ENCODE measurements around the gene MFN1. TPM values are rescaled to one million over a fixed set of nuclear protein-coding genes. Genes with fewer than 3 reads are reported as not detected.

MFN1 gene
- total RNA-seq, 1 donor, result 70.4 TPM

- TF ChIP-seq CTCF (IDR thresholded peaks at IDR 0.05; ENCODE audit: insufficient read depth, low read depth, low read length), result no peak
- no peak for DNase-seq (ENCODE audit: low read depth)
- H3K4me3 ChIP-seq (ENCODE audit: low read depth, low read length), result no peak overlapping the region
These were observed 56.8 kb downstream of the MFN1 start for GRCh38 chr3:179404307-179404706.

DNA sequence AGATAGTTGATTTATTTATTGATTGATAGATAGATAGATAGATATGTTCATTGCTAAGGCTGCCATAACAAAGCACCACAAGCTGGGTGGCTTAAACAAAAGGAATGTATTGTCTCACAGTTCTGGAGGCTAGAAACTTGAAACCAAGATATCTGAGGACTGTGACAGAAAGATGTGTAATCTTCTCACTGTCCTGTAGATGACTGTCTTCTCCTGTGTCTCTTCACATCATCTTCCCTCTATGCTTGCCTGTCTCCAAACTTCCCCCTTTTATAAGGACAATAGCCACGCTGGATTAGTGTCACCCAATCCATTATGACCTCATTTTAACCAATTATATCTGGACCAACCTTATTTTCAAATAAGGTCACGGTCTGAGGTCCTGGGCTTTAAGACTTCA, 62.8 kb downstream of the MFN1 start:
- no peak overlapping the region for H3K4me3 ChIP-seq (ENCODE audit: low read depth, low read length)
- DNase-seq (ENCODE audit: low read depth), result no peak
- TF ChIP-seq CTCF (IDR thresholded peaks at IDR 0.05; ENCODE audit: insufficient read depth, low read depth, low read length), result no peak

GRCh38 chr3:179410999-179411398, 63.5 kb downstream of the MFN1 start:
- no peak overlapping the region for H3K4me3 ChIP-seq (ENCODE audit: low read depth, low read length)

GRCh38 chr3:179414804-179415203, 67.3 kb downstream of the MFN1 start:
- H3K4me3 ChIP-seq (ENCODE audit: low read depth, low read length), result no peak overlapping the region
- no peak for DNase-seq (ENCODE audit: low read depth)
- TF ChIP-seq CTCF (IDR thresholded peaks at IDR 0.05; ENCODE audit: insufficient read depth, low read depth, low read length), result no peak

More at GRCh38 chr3:179410999-179411398, 63.5 kb downstream of the MFN1 start:
- no peak for TF ChIP-seq CTCF (IDR thresholded peaks at IDR 0.05; ENCODE audit: insufficient read depth, low read depth, low read length)
- DNase-seq (ENCODE audit: low read depth), result no peak

DNA sequence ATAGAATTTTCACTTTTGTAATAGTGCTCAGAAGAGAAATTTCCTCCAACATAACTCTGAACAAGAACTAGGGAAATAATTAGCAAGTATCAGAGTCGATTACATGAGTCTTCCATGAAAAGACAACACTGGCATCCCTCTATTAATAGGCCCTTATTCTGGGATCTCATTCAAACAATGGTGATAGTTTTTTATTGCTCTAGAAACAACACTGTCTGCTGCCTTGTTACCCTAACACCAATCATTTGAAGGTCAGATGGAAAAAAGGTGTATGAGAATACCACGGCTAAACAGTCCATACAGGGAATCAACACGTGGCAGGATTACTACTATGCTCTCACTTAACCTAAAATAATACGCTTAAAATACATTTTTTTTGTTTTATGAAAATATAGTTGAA, 67.9 kb downstream of the MFN1 start:
- no peak for TF ChIP-seq CTCF (IDR thresholded peaks at IDR 0.05; ENCODE audit: insufficient read depth, low read depth, low read length)
- H3K4me3 ChIP-seq (ENCODE audit: low read depth, low read length), result no peak overlapping the region
- DNase-seq (ENCODE audit: low read depth), result no peak

GRCh38 chr3:179416681-179417080, 69.2 kb downstream of the MFN1 start:
- no peak for DNase-seq (ENCODE audit: low read depth)
- no peak for TF ChIP-seq CTCF (IDR thresholded peaks at IDR 0.05; ENCODE audit: insufficient read depth, low read depth, low read length)
- no peak overlapping the region for H3K4me3 ChIP-seq (ENCODE audit: low read depth, low read length)

DNA sequence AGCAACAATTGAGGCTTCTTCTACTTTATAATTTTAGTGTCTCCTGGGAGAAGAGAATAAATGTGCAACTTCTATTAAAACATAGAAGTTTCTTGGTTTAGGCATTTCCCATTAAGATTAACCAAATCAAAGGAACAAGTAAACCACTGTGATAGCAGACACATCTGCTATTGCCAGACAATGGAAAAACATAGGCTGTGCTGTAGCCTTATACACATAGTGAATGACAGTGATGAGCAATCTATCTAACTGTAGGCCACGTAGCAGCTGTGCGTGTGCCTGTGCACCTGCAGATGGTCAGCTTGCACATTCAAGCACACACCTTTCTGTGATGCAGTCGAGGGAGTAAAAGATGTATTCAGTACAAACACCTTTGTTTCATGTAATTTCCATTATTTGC, 71.1 kb downstream of the MFN1 start:
- TF ChIP-seq CTCF (IDR thresholded peaks at IDR 0.05; ENCODE audit: insufficient read depth, low read depth, low read length), result no peak
- DNase-seq (ENCODE audit: low read depth), result no peak
- H3K4me3 ChIP-seq (ENCODE audit: low read depth, low read length), result no peak overlapping the region
